GM23338 (cell line): ENCODE measurements around the gene SEMA3C. TPM values are rescaled to one million over a fixed set of nuclear protein-coding genes. Genes with fewer than 3 reads are reported as not detected.

Experiments used
- ATAC-seq: fragments of 200-7000 bp; cut with Tn5 transposase; 3 replicates; pipeline ENCODE4 v1.9.1; 2020
- DNase-seq: peaks from one replicate; pipeline ENCODE4 v3.0.0-alpha.2; 2015; ENCODE audit warnings: low spot score
- H2AFZ ChIP-seq: fragments of 200-600 bp; sonication (generic); 2 replicates; pipeline ENCODE4 v1.8.0; 2016; ENCODE audit warnings: antibody characterized with exemption, mild to moderate bottlenecking, moderate library complexity
- H3F3A ChIP-seq: fragments of 200-600 bp; sonication (generic); replicated peaks from 2 replicates; pipeline ENCODE4 v1.8.0; 2017; ENCODE audit warnings: antibody characterized with exemption, mixed run types, low read depth
- H3K27ac ChIP-seq: fragments of 200-600 bp; sonication (generic); 2 replicates; pipeline ENCODE4 v1.6.1; 2016; ENCODE audit warnings: low read depth
- H3K27me3 ChIP-seq: fragments of 200-600 bp; sonication (generic); 2 replicates; pipeline ENCODE4 v1.8.0; 2016; ENCODE audit warnings: mild to moderate bottlenecking, mixed run types, moderate library complexity; ENCODE audit not compliant: insufficient read depth
- H3K36me3 ChIP-seq: fragments of 200-600 bp; sonication (generic); 2 replicates; pipeline ENCODE4 v1.8.0; 2016; ENCODE audit warnings: mild to moderate bottlenecking; ENCODE audit not compliant: insufficient read depth
- H3K4me1 ChIP-seq: fragments of 200-600 bp; sonication (generic); 2 replicates; pipeline ENCODE4 v1.8.0; 2016; ENCODE audit warnings: mild to moderate bottlenecking, moderate library complexity; ENCODE audit not compliant: insufficient read depth
- H3K4me2 ChIP-seq: fragments of 200-600 bp; sonication (generic); 2 replicates; pipeline ENCODE4 v1.7.1; 2017; ENCODE audit warnings: mixed run types
- H3K4me3 ChIP-seq: fragments of 200-600 bp; sonication (generic); 2 replicates; pipeline ENCODE4 v1.6.1; 2016; ENCODE audit warnings: mixed run types
- H3K79me2 ChIP-seq: fragments of 200-600 bp; sonication (generic); replicated peaks from 2 replicates; pipeline ENCODE4 v1.8.0; 2017; ENCODE audit warnings: mild to moderate bottlenecking; ENCODE audit not compliant: insufficient read depth
- H3K9me2 ChIP-seq: fragments of 200-600 bp; sonication (generic); 2 replicates; pipeline ENCODE4 v1.8.0; 2017; ENCODE audit not compliant: insufficient read depth
- H4K20me1 ChIP-seq: fragments of 200-600 bp; sonication (generic); replicated peaks from 2 replicates; pipeline ENCODE4 v1.8.0; 2017; ENCODE audit warnings: mild to moderate bottlenecking; ENCODE audit not compliant: insufficient read depth
- H3K27ac Mint-ChIP-seq: 2 replicates; pipeline ENCODE4 v1.8.0; 2020; ENCODE audit warnings: inconsistent platforms, mild to moderate bottlenecking, moderate library complexity, mixed read lengths
- H3K27me3 Mint-ChIP-seq: 3 replicates; pipeline ENCODE4 v1.8.0; 2022; ENCODE audit warnings: low read depth, mild to moderate bottlenecking, moderate library complexity, mixed read lengths, inconsistent platforms; ENCODE audit not compliant: insufficient read depth, poor library complexity
- H3K36me3 Mint-ChIP-seq: 3 replicates; pipeline ENCODE4 v1.8.0; 2021; ENCODE audit warnings: low read depth, mild to moderate bottlenecking, inconsistent platforms, moderate library complexity, mixed read lengths
- H3K4me1 Mint-ChIP-seq: 3 replicates; pipeline ENCODE4 v1.8.0; 2020; ENCODE audit warnings: mild to moderate bottlenecking, inconsistent platforms, mixed read lengths
- H3K4me3 Mint-ChIP-seq: 3 replicates; pipeline ENCODE4 v1.8.0; 2021; ENCODE audit warnings: moderate library complexity, mild to moderate bottlenecking, inconsistent platforms, mixed read lengths
- H3K9me3 Mint-ChIP-seq: 3 replicates; pipeline ENCODE4 v1.8.0; 2020; ENCODE audit warnings: moderate library complexity, mild to moderate bottlenecking, inconsistent platforms, mixed read lengths
- CREB1 ChIP-seq: fragments of 250-450 bp; sonication (Bioruptor Pico); IDR thresholded peaks from 2 replicates; pipeline ENCODE4 v1.5.0; 2020; ENCODE audit warnings: low read depth, mild to moderate bottlenecking, moderate library complexity
- EZH2phosphoT487 ChIP-seq: fragments of 200-600 bp; sonication (generic); IDR thresholded peaks from one replicate; pipeline ENCODE4 v1.8.1; 2018; ENCODE audit warnings: antibody characterized with exemption; ENCODE audit not compliant: unreplicated experiment
- JUNB ChIP-seq: IDR thresholded peaks from one replicate; pipeline ENCODE4 v1.6.1; 2016; ENCODE audit warnings: antibody characterized with exemption; ENCODE audit not compliant: unreplicated experiment
- NANOG ChIP-seq: IDR thresholded peaks from 2 replicates; pipeline ENCODE4 v1.6.1; 2016; ENCODE audit warnings: antibody characterized with exemption, borderline replicate concordance
- POLR2AphosphoS5 ChIP-seq: IDR thresholded peaks from 2 replicates; pipeline ENCODE4 v1.6.1; 2016; ENCODE audit warnings: antibody characterized with exemption, low read depth
- STAT1 ChIP-seq: IDR thresholded peaks from one replicate; pipeline ENCODE4 v1.6.1; 2016; ENCODE audit warnings: antibody characterized with exemption; ENCODE audit not compliant: unreplicated experiment
- ZNF331 ChIP-seq: fragments of 250-450 bp; sonication (Bioruptor Pico); IDR thresholded peaks from 2 replicates; pipeline ENCODE4 v1.5.0; 2020; ENCODE audit warnings: low read depth, mild to moderate bottlenecking, moderate library complexity
- polyA plus RNA-seq: library from polyadenylated mRNA; unstranded; fragments of >200 nt; fragmentation: Nextera tagmentation; extraction: Ambion mirVana; gene quantifications from 2 replicates; pipeline ENCODE4 v1.2.1, GENCODE V29; 2016
- total RNA-seq: library from RNA; depleted of rRNA; stranded (reverse); fragments of >200 nt; shearing (Covaris generic); gene quantifications from 2 replicates; pipeline ENCODE4 v1.2.3, GENCODE V29; 2014
- TF ChIP-seq, protein P1 (sequence below): fragments of 250-450 bp; sonication (Bioruptor Pico); IDR thresholded peaks from 2 replicates; pipeline ENCODE4 v1.5.0; 2020; ENCODE audit warnings: mild to moderate bottlenecking, moderate library complexity
- TF ChIP-seq, protein P2 (sequence below): IDR thresholded peaks from one replicate; pipeline ENCODE4 v1.6.1; 2018; ENCODE audit warnings: antibody characterized with exemption; ENCODE audit not compliant: unreplicated experiment
- TF ChIP-seq, protein P3 (sequence below), 2 experiments: fragments of 200-600 bp in 1 of 2; sonication (generic) in 1 of 2; conservative IDR thresholded peaks; 2 replicates each; pipeline versions ENCODE4 v1.5.1 to v1.6.1; 2016 to 2017; ENCODE audit warnings: antibody characterized with exemption in 2 of 2, low read depth in 2 of 2, mild to moderate bottlenecking in 2 of 2, moderate library complexity in 1 of 2

Gene SEMA3C
- total and polyA plus RNA-seq, 2 experiments from 2014 or later = 1.0 to 3.5 TPM

DNA sequence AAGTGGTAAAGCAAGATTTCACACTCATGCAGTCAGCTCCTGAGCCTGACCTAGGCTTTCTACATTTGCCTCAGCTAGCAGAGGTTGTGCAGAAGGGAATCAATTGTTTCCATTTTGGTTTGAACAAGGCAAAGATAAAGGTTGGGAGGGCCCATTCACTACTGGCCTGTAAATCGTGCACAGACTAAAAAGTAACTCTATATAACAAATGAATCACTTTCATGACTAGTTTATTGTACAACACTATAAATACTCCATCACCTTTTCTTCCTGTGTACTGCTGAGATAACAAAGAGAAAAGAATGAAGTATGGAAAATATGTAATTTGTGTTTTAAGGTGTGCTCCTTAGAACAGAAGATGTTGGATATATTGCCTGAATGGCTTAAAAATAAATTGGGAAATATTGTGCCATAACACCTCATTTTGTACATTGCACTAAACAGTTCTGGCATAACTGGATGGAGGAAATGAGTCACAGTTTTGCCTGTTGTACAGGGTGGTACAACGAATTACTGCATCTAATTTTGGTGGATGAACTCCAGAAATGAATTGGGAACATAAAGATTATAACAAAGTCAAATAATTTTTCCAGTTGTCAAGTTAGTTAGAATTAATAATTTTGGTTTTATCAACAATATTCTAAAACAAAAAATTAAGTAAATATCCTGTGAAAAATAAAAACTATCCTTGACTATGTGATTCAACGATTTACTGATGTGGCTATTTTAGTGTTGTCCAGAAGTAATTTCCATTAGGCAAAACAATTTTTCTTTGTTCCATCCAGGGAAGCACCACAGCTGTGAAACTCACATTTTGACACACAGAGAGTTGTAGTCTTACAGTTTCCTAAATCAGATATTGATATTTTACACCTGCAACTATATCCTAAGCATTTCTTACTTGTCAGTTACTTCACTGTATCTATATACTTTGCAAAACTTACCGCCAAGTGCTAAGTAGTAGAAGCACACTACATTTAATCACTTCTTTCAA lies 18.0 kb downstream of the SEMA3C start:
- Mint-ChIP-seq H3K9me3 (no peaks in the 10 kb centered on the region; the same call in 2 of the 3 replicates), H3K27ac (no peak overlapping the region), H3K4me3 (no peak overlapping the region), H3K36me3 (peaks cover 3% of the 10 kb centered on the region; the same call in 1 of the 3 replicates), H3K27me3 (no peaks in the 10 kb centered on the region), H3K4me1 (peaks cover 11% of the 10 kb centered on the region; the same call in 2 of the 3 replicates)
- Histone ChIP-seq H3K4me3 (no peak overlapping the region), H3F3A (no peaks in the 10 kb centered on the region), H3K36me3 (no peaks in the 10 kb centered on the region), H3K9me2 (no peaks in the 10 kb centered on the region), H3K79me2 (no peaks in the 10 kb centered on the region), H2AFZ (no peak overlapping the region), H3K27me3 (no peaks in the 10 kb centered on the region), H3K4me1 (peaks cover 5% of the 10 kb centered on the region; the same call in 1 of the 2 replicates), H3K27ac (no peak overlapping the region), H4K20me1 (no peaks in the 10 kb centered on the region), H3K4me2 (no peak overlapping the region)
- TF ChIP-seq, protein P1, sequence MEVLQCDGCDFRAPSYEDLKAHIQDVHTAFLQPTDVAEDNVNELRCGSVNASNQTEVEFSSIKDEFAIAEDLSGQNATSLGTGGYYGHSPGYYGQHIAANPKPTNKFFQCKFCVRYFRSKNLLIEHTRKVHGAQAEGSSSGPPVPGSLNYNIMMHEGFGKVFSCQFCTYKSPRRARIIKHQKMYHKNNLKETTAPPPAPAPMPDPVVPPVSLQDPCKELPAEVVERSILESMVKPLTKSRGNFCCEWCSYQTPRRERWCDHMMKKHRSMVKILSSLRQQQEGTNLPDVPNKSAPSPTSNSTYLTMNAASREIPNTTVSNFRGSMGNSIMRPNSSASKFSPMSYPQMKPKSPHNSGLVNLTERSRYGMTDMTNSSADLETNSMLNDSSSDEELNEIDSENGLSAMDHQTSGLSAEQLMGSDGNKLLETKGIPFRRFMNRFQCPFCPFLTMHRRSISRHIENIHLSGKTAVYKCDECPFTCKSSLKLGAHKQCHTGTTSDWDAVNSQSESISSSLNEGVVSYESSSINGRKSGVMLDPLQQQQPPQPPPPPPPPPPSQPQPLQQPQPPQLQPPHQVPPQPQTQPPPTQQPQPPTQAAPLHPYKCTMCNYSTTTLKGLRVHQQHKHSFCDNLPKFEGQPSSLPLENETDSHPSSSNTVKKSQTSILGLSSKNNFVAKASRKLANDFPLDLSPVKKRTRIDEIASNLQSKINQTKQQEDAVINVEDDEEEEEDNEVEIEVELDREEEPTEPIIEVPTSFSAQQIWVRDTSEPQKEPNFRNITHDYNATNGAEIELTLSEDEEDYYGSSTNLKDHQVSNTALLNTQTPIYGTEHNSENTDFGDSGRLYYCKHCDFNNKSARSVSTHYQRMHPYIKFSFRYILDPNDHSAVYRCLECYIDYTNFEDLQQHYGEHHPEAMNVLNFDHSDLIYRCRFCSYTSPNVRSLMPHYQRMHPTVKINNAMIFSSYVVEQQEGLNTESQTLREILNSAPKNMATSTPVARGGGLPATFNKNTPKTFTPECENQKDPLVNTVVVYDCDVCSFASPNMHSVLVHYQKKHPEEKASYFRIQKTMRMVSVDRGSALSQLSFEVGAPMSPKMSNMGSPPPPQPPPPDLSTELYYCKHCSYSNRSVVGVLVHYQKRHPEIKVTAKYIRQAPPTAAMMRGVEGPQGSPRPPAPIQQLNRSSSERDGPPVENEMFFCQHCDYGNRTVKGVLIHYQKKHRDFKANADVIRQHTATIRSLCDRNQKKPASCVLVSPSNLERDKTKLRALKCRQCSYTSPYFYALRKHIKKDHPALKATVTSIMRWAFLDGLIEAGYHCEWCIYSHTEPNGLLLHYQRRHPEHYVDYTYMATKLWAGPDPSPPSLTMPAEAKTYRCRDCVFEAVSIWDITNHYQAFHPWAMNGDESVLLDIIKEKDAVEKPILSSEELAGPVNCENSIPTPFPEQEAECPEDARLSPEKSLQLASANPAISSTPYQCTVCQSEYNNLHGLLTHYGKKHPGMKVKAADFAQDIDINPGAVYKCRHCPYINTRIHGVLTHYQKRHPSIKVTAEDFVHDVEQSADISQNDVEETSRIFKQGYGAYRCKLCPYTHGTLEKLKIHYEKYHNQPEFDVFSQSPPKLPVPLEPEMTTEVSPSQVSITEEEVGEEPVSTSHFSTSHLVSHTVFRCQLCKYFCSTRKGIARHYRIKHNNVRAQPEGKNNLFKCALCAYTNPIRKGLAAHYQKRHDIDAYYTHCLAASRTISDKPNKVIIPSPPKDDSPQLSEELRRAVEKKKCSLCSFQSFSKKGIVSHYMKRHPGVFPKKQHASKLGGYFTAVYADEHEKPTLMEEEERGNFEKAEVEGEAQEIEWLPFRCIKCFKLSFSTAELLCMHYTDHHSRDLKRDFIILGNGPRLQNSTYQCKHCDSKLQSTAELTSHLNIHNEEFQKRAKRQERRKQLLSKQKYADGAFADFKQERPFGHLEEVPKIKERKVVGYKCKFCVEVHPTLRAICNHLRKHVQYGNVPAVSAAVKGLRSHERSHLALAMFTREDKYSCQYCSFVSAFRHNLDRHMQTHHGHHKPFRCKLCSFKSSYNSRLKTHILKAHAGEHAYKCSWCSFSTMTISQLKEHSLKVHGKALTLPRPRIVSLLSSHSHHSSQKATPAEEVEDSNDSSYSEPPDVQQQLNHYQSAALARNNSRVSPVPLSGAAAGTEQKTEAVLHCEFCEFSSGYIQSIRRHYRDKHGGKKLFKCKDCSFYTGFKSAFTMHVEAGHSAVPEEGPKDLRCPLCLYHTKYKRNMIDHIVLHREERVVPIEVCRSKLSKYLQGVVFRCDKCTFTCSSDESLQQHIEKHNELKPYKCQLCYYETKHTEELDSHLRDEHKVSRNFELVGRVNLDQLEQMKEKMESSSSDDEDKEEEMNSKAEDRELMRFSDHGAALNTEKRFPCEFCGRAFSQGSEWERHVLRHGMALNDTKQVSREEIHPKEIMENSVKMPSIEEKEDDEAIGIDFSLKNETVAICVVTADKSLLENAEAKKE = no peak
- TF ChIP-seq, protein P2, sequence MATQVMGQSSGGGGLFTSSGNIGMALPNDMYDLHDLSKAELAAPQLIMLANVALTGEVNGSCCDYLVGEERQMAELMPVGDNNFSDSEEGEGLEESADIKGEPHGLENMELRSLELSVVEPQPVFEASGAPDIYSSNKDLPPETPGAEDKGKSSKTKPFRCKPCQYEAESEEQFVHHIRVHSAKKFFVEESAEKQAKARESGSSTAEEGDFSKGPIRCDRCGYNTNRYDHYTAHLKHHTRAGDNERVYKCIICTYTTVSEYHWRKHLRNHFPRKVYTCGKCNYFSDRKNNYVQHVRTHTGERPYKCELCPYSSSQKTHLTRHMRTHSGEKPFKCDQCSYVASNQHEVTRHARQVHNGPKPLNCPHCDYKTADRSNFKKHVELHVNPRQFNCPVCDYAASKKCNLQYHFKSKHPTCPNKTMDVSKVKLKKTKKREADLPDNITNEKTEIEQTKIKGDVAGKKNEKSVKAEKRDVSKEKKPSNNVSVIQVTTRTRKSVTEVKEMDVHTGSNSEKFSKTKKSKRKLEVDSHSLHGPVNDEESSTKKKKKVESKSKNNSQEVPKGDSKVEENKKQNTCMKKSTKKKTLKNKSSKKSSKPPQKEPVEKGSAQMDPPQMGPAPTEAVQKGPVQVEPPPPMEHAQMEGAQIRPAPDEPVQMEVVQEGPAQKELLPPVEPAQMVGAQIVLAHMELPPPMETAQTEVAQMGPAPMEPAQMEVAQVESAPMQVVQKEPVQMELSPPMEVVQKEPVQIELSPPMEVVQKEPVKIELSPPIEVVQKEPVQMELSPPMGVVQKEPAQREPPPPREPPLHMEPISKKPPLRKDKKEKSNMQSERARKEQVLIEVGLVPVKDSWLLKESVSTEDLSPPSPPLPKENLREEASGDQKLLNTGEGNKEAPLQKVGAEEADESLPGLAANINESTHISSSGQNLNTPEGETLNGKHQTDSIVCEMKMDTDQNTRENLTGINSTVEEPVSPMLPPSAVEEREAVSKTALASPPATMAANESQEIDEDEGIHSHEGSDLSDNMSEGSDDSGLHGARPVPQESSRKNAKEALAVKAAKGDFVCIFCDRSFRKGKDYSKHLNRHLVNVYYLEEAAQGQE = no peak
- no peak for TF ChIP-seq STAT1
- TF ChIP-seq CREB1 = no peak
- TF ChIP-seq NANOG = no peak
- no peak for TF ChIP-seq ZNF331 (CRISPR knock-in tag)
- no peak for TF ChIP-seq EZH2phosphoT487
- TF ChIP-seq, protein P3, sequence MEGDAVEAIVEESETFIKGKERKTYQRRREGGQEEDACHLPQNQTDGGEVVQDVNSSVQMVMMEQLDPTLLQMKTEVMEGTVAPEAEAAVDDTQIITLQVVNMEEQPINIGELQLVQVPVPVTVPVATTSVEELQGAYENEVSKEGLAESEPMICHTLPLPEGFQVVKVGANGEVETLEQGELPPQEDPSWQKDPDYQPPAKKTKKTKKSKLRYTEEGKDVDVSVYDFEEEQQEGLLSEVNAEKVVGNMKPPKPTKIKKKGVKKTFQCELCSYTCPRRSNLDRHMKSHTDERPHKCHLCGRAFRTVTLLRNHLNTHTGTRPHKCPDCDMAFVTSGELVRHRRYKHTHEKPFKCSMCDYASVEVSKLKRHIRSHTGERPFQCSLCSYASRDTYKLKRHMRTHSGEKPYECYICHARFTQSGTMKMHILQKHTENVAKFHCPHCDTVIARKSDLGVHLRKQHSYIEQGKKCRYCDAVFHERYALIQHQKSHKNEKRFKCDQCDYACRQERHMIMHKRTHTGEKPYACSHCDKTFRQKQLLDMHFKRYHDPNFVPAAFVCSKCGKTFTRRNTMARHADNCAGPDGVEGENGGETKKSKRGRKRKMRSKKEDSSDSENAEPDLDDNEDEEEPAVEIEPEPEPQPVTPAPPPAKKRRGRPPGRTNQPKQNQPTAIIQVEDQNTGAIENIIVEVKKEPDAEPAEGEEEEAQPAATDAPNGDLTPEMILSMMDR (conservative IDR thresholded peaks at IDR 0.05; ENCODE audit: low read depth in 2 of 2) = no peak
- TF ChIP-seq POLR2AphosphoS5 = no peak
- TF ChIP-seq JUNB = no peak
- ATAC-seq (no peak), DNase-seq (no peak)
